CD8-positive, alpha-beta memory T cell (primary cell): ENCODE measurements around the gene WASF2. TPM values are rescaled to one million over a fixed set of nuclear protein-coding genes. Genes with fewer than 3 reads are reported as not detected.

ENCODE experiments used
- CTCF ChIA-PET: fragments of 350-600 bp; sonication (Branson Sonifier 250); formaldehyde crosslinking; loops from one replicate; lab custom pipeline; 2021; ENCODE audit warnings: antibody characterized with exemption; lab: Charles Lee
- POLR2A ChIA-PET: fragments of 350-600 bp; sonication (Branson Sonifier 250); formaldehyde crosslinking; loops from one replicate; lab custom pipeline; 2021; ENCODE audit warnings: antibody characterized with exemption; lab: Charles Lee
- DNase-seq, 5 donors: peaks; one replicate each; pipeline versions ENCODE4 v3.0.0 to v3.0.0-alpha.2; 2020 to 2022; ENCODE audit warnings: mixed read lengths in 1 of 5
- H3K27ac ChIP-seq: one replicate; pipeline ENCODE4 v1.7.0; 2013; ENCODE audit warnings: low read depth, mild to moderate bottlenecking, low read length, moderate library complexity
- H3K27me3 ChIP-seq: 2 replicates; pipeline ENCODE4 v1.7.0; 2013; ENCODE audit warnings: low read length, mild to moderate bottlenecking; ENCODE audit not compliant: insufficient read depth, poor library complexity, severe bottlenecking
- H3K36me3 ChIP-seq: 2 replicates; pipeline ENCODE4 v1.7.0; 2013; ENCODE audit warnings: mild to moderate bottlenecking, low read length, moderate library complexity; ENCODE audit not compliant: insufficient read depth
- H3K4me1 ChIP-seq: 2 replicates; pipeline ENCODE4 v1.7.0; 2013; ENCODE audit warnings: mild to moderate bottlenecking, low read length, moderate library complexity; ENCODE audit not compliant: insufficient read depth
- H3K4me3 ChIP-seq: 2 replicates; pipeline ENCODE4 v1.7.0; 2013; ENCODE audit warnings: mild to moderate bottlenecking, low read length
- H3K9me3 ChIP-seq: 2 replicates; pipeline ENCODE4 v1.7.0; 2013; ENCODE audit warnings: mild to moderate bottlenecking, low read length
- H3K27ac Mint-ChIP-seq, 8 donors: one replicate each; pipeline ENCODE4 v1.8.0; 2020 to 2021; ENCODE audit warnings: mixed read lengths in 8 of 8, mild to moderate bottlenecking in 6 of 8, inconsistent platforms in 3 of 8, moderate library complexity in 3 of 8
- H3K27me3 Mint-ChIP-seq, 2 donors: one replicate each; pipeline ENCODE4 v1.8.0; 2020 to 2021; ENCODE audit warnings: mixed read lengths in 2 of 2, mild to moderate bottlenecking in 1 of 2, moderate library complexity in 1 of 2
- H3K36me3 Mint-ChIP-seq, 3 donors: one replicate each; pipeline ENCODE4 v1.8.0; 2020 to 2021; ENCODE audit warnings: mixed read lengths in 3 of 3, inconsistent platforms in 1 of 3, mild to moderate bottlenecking in 1 of 3
- H3K4me1 Mint-ChIP-seq, 3 donors: one replicate each; pipeline ENCODE4 v1.8.0; 2020 to 2021; ENCODE audit warnings: mixed read lengths in 3 of 3, inconsistent platforms in 1 of 3, mild to moderate bottlenecking in 1 of 3
- H3K4me3 Mint-ChIP-seq, 7 donors: one replicate each; pipeline ENCODE4 v1.8.0; 2020 to 2021; ENCODE audit warnings: mixed read lengths in 7 of 7, mild to moderate bottlenecking in 6 of 7, moderate library complexity in 4 of 7, inconsistent platforms in 2 of 7
- H3K9me3 Mint-ChIP-seq, 5 donors: one replicate each; pipeline ENCODE4 v1.8.0; 2020 to 2022; ENCODE audit warnings: mixed read lengths in 5 of 5, mild to moderate bottlenecking in 3 of 5, moderate library complexity in 2 of 5, inconsistent platforms in 1 of 5
- polyA plus RNA-seq: library from polyadenylated mRNA; unstranded; fragments of 300-500 nt; fragmentation: Illumina TruSeq; gene quantifications from one replicate; pipeline ENCODE4 v1.2.3, GENCODE V29; 2021
- total RNA-seq, 2 experiments: library from RNA; stranded (reverse); gene quantifications; one replicate each; pipeline ENCODE4 v1.2.3, GENCODE V29; 2021

WASF2 gene
- total and polyA plus RNA-seq, 3 experiments from 2014 or later, result 64.1 to 128 (median 120) TPM

DNA sequence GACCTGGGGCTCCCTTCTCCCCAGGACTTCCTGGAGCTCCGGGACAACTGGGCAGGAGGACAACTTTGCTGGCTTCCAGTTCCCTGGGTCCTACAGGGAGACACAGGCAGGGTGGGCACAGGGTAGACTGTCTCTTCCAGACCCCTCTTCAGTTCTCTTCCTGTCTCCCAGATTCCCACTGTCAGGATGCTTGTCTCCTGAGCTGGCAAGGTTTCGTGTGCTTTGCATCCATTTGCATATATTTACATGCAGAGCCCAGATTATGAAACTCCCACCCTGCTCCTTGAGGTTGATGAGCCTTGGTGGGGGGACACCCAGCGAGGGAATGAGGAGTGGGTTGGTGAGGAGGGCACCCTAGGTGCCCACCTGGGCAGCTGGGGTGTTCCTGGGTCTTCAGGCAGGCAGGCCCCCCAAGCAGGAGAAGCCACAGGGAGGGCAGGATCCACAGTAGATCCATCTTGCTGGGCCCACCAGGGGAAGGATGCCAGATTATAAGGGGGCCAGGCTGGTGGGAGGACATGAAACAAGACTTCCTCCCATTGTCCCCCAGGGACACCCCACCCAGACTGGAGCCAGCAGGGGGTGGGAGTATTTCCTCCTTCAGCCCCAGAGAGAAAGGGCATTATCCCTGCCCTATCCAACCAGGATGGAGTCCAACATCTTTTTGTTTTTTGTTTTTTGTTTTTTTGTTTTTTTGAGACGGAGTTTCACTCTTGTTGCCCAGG, 115.4 kb downstream of the WASF2 start, which contains the start of gene FCN3:
Gene FCN3, minus strand, starts transcription at position 463 of the 725 bp plus-strand sequence. Its CDS starts 6 bp downstream, at position 457.
- POLR2A ChIA-PET, result no interaction called here
- Histone ChIP-seq H3K27ac (no peak within 1 kb of the TSS), H3K9me3 (no peaks in the 10 kb centered on the region), H3K27me3 (no peaks in the 10 kb centered on the region), H3K36me3 (no peaks in the 10 kb centered on the region), H3K4me1 (no peaks in the 10 kb centered on the region), H3K4me3 (no peak within 1 kb of the TSS)
- no peaks in the 10 kb centered on the region for H3K4me1 Mint-ChIP-seq
- H3K36me3 Mint-ChIP-seq, result no peaks in the 10 kb centered on the region
- CTCF ChIA-PET, result interaction anchor here (0.9 to 1.4 kb wide), 3 partner anchors 9 to 42 kb away, joined by 3 to 6 read pairs (median 6); no protein-coding TSS in a partner anchor
- no peak within 1 kb of the TSS for H3K4me3 Mint-ChIP-seq
- peaks cover 3 to 4% of the 10 kb centered on the region in 2 donors for H3K27me3 Mint-ChIP-seq
- DNase-seq, result no peak
- H3K9me3 Mint-ChIP-seq, result no peaks in the 10 kb centered on the region
- H3K27ac Mint-ChIP-seq, result peak within 1 kb of the TSS in 2 of 8 donors; percentile 29

DNA sequence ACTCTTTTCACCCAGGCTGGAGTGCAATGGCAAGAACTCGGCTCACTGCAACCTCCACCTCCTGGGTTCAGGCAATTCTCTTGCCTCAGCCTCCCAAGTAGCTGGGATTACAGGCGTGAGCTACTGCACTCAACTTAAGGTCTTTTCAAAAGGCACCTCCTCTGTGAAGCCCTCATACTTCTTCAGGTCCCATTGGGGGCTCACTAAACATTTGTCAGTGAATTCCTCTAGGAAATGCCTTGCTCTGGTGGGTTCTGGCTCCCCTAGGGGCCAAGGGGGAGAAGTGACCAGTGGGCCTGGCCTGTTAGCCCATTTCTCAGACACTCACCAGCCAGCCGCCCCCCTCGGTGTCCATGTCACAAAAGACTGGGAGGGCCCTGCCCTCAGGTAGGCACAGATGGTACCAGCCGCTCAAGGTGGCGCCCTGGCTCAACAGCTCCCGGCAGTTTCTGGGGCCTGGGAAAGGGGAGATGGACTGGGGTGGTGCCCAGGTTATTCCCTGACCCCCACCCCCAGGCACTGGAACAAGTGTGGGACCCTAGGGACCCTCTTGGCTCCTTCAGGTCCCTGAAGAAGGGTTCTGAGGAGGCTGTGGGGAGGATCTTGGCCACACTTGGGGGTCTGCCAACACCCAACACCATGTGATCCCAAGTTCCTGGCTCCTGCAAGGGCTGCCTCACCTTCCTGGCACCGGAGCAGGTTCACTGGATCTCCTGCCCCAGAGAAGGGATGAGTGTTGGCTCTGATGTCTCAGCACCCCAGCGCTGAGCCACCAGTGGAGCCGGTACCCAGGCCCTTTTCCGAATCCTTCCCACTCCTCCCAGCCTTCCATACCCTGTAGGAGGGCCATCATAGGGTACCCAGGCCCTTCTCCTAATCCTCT, 116.9 kb downstream of the WASF2 start:
- ChIA-PET POLR2A (no interaction called here), CTCF (interaction anchor here (1.5 to 8.4 kb wide), 2 partner anchors 16 to 35 kb away, joined by 4 to 77 read pairs; no protein-coding TSS in a partner anchor)
- Histone ChIP-seq H3K4me1 (no peaks in the 10 kb centered on the region), H3K36me3 (no peaks in the 10 kb centered on the region), H3K27ac (no peak overlapping the region), H3K27me3 (no peaks in the 10 kb centered on the region), H3K4me3 (no peak overlapping the region), H3K9me3 (no peaks in the 10 kb centered on the region)
- no peaks in the 10 kb centered on the region for H3K36me3 Mint-ChIP-seq
- H3K4me1 Mint-ChIP-seq, result no peaks in the 10 kb centered on the region
- no peaks in the 10 kb centered on the region for H3K9me3 Mint-ChIP-seq
- DNase-seq, result no peak
- peak overlapping the region in 1 of 7 donors; percentile 54 for H3K4me3 Mint-ChIP-seq
- peak overlapping the region in 2 of 8 donors; percentile 29 for H3K27ac Mint-ChIP-seq
- H3K27me3 Mint-ChIP-seq, result peaks cover 3 to 4% of the 10 kb centered on the region in 2 donors

DNA sequence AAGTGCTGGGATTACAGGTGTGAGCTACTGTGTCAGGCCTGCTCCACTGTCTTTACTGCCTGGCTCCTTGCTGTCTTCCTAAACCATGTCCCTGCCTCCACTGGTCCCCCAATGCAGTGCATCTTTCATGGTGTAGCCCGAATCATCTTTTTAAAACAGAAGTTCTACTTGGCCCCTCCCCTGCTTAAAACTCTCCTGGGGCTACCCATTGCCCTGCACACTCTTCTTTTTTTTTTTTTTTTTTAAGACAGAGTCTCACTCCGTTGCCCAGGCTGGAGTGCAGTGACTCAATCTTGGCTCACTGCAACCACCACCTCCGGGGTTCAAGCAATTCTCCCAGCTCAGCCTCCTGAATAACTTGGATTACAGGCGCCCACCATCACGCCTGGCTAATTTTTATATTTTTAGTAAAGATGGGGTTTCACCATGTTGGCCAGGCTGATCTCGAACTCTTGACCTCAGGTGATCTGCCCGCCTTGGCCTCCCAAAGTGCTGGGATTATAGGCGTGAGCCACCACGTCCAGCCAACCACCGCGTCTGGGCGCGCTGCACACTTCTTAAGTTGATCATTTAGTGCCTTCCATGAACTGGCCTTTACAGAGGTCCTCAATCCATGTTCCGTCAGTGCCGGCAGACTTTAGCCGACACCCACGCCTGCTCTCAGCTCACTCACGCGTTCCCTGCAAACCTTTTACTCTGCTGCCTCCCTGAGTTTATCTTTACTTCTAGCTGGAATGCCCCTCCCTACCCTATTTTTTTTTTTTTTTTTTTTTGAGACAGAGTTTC, 117.8 kb downstream of the WASF2 start:
- Histone ChIP-seq H3K27me3 (no peaks in the 10 kb centered on the region), H3K27ac (no peak overlapping the region), H3K36me3 (no peaks in the 10 kb centered on the region), H3K4me1 (no peaks in the 10 kb centered on the region), H3K9me3 (no peaks in the 10 kb centered on the region), H3K4me3 (no peak overlapping the region)
- Mint-ChIP-seq H3K27me3 (peaks cover 2 to 3% of the 10 kb centered on the region in 2 donors), H3K27ac (no peak overlapping the region), H3K9me3 (no peaks in the 10 kb centered on the region), H3K4me3 (no peak overlapping the region), H3K4me1 (no peaks in the 10 kb centered on the region), H3K36me3 (no peaks in the 10 kb centered on the region)
- ChIA-PET POLR2A (no interaction called here), CTCF (interaction anchor here (1.0 to 8.4 kb wide), 3 partner anchors 15 to 71 kb away, joined by 4 to 77 read pairs (median 4); no protein-coding TSS in a partner anchor)
- no peak for DNase-seq

DNA sequence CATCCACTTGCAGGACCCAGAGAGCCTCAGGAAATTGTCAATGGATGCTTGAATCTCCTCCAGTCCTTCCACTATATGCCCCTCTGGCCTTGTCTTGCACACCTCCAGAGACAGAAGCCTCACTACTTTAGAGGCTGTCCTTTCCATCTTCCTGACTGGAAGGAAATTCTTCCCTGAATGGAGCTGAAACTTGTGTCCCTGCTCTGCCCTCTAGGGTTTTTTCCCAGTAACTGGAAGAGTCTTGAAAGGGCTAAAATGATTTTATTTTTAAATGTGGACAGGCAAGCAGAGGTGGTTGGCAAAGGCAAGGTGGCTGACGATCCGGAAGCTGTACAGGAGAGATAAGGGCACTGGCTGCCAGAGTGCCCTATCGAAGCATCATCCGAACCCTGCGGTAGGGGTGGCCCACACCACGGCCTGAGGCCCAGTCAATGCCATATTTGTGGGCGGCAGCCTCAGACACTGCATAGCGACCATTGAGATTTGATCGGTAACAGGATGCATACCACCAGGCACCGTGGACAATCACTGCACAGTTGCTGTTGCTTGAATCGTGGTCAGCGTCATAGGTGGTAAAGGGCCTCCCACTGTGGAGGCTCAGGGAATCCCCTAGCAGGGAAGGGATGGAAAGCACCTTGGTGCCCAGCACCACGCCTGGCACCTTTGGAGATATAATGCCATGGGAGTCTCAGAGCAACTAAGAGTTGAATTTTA, 120.9 kb downstream of the WASF2 start:
- CTCF ChIA-PET, result interaction anchor here (1.0 to 8.4 kb wide), 5 partner anchors 12 to 68 kb away, joined by 3 to 77 read pairs (median 5); no protein-coding TSS in a partner anchor
- no peaks in the 10 kb centered on the region for H3K9me3 ChIP-seq
- no peak overlapping the region for H3K27ac ChIP-seq
- Mint-ChIP-seq H3K36me3 (no peaks in the 10 kb centered on the region), H3K4me1 (peaks cover 14 to 22% (median 16%) of the 10 kb centered on the region in 3 donors), H3K27ac (no peak overlapping the region), H3K4me3 (no peak overlapping the region), H3K27me3 (no peaks in the 10 kb centered on the region), H3K9me3 (no peaks in the 10 kb centered on the region)
- H3K4me1 ChIP-seq, result peaks cover 19% of the 10 kb centered on the region
- no peaks in the 10 kb centered on the region for H3K27me3 ChIP-seq
- POLR2A ChIA-PET, result no interaction called here
- DNase-seq, result no peak
- no peak overlapping the region for H3K4me3 ChIP-seq
- H3K36me3 ChIP-seq, result no peaks in the 10 kb centered on the region

DNA sequence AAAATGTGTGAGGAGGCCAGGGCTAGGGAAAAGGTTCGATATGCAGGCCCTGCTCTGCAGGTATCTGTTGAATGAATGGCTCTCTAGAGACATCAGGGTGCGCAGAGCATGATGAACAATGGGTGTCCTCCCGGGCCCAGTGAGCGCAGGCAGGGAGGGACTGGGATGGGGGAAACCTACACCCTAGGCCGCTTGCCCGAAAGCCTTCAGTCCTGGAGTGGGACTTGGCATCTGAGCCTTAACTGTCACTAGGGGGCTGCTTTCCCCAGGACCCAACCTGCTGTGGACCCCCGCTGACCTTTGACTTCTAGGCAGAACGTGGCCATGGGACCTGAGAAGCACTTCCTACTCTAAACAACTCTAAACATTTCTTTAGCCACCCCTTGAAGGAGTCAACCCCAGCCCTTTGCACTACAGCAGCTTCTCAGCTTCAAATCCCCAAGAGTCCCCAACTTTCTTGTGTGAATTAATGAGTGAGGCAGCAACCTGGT, 122.8 kb downstream of the WASF2 start:
- Histone ChIP-seq H3K4me1 (peaks cover 19% of the 10 kb centered on the region), H3K36me3 (no peaks in the 10 kb centered on the region), H3K27me3 (no peaks in the 10 kb centered on the region), H3K27ac (peak overlapping the region; percentile 80), H3K4me3 (no peak overlapping the region), H3K9me3 (no peaks in the 10 kb centered on the region)
- H3K9me3 Mint-ChIP-seq, result no peaks in the 10 kb centered on the region
- DNase-seq, result no peak
- peaks cover 16 to 22% (median 19%) of the 10 kb centered on the region in 3 donors for H3K4me1 Mint-ChIP-seq
- POLR2A ChIA-PET, result interaction anchor here (1.7 kb wide), 1 partner anchor 18 kb away, joined by 4 read pairs; no protein-coding TSS in a partner anchor
- H3K4me3 Mint-ChIP-seq, result peak overlapping the region; percentile 43 to 85 (median 74)
- peak overlapping the region in 4 of 8 donors; percentile 41 to 56 (median 51) for H3K27ac Mint-ChIP-seq
- H3K36me3 Mint-ChIP-seq, result no peaks in the 10 kb centered on the region
- CTCF ChIA-PET, result interaction anchor here (0.9 to 8.4 kb wide), 15 partner anchors 10 to 239 kb away, joined by 3 to 77 read pairs (median 5); partner anchors contain the start of genes CD164L2 and SYTL1
- H3K27me3 Mint-ChIP-seq, result no peaks in the 10 kb centered on the region

DNA sequence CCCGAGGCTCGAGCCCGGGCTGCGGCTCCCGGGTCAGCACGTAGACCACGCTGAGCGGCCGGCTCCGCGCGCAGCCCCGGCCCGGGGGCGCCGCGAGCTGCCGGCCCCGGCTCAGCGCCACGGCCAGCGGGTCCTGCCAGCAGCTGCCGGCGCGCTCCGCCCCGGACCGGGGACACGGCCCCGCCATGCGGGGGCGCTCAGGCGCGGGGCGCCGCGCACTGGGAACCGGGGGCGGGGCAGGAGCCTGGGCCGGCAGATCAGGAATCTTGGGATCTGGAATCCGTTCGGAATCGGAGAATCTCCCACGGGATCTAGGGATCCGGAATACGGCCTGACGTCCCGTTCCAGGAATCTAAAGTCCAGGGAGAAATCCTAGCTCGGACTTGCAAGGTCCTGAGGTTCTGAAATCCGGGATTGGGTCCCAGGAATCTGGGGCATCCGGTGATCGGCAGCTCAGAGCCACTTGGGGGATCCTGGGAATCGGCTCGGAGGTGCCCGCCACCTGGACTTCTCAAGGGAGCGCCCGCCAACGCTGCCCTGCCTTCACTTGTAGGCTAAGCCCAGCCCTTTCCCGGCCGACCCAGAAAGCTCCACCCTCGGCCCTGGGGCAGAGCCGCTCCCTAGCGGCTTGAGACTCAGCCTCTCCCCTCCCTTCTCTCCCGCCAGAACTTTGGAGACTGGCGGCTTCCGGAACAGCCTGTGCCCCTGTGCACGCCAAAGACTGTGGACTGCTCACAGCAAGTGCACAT, 123.4 kb downstream of the WASF2 start, which contains the start of gene MAP3K6:
Gene MAP3K6, minus strand, starts transcription at position 551 of the 749 bp plus-strand sequence. Its CDS starts 364 bp downstream, at position 187.
- H3K27me3 ChIP-seq, result no peaks in the 10 kb centered on the region
- H3K36me3 ChIP-seq, result no peaks in the 10 kb centered on the region
- ChIA-PET POLR2A (interaction anchor here (0.8 to 2.0 kb wide), 5 partner anchors 10 to 25 kb away, joined by 3 to 16 read pairs (median 4); partner anchors contain the start of gene SYTL1), CTCF (interaction anchor here (0.6 to 8.4 kb wide), 20 partner anchors 8 to 303 kb away, joined by 3 to 77 read pairs (median 4); partner anchors contain the start of genes CD164L2, FCN3 and SYTL1)
- peak in 2 of 5 donors; percentile 27 to 41 for DNase-seq
- peak within 1 kb of the TSS in 7 of 8 donors; percentile 37 to 93 (median 78) for H3K27ac Mint-ChIP-seq
- H3K4me3 ChIP-seq, result peak within 1 kb of the TSS; percentile 62
- H3K9me3 ChIP-seq, result no peaks in the 10 kb centered on the region
- H3K4me1 Mint-ChIP-seq, result peaks cover 16 to 22% (median 22%) of the 10 kb centered on the region in 3 donors
- H3K4me1 ChIP-seq, result peaks cover 19% of the 10 kb centered on the region
- peak within 1 kb of the TSS; percentile 85 to 95 (median 87) for H3K4me3 Mint-ChIP-seq
- no peaks in the 10 kb centered on the region for H3K36me3 Mint-ChIP-seq
- peak within 1 kb of the TSS; percentile 80 for H3K27ac ChIP-seq
- no peaks in the 10 kb centered on the region for H3K9me3 Mint-ChIP-seq
- no peaks in the 10 kb centered on the region for H3K27me3 Mint-ChIP-seq
